Right lobe of liver (tissue), 6 donors: ENCODE data around the gene CFAP92. TPM values are rescaled to one million over a fixed set of nuclear protein-coding genes. Genes with fewer than 3 reads are reported as not detected.
"Not testable (repeated sequence)": the region's sequence is repeated elsewhere in the genome, so short reads cannot be mapped to it uniquely, and the experiment has no call there.

ENCODE experiments used
- ATAC-seq, 4 donors: fragments of 200-7000 bp; cut with Tn5 transposase; one replicate each; pipeline ENCODE4 v1.9.1; 2020; ENCODE audit warnings: mild to moderate bottlenecking in 4 of 4, moderate library complexity in 4 of 4
- DNase-seq, 3 donors: peaks; one replicate each; pipeline ENCODE4 v3.0.0-alpha.2; 2020
- H3K27ac ChIP-seq, 3 donors: fragments of 200-600 bp; one replicate each; pipeline ENCODE4 v1.8.0; 2022
- H3K27me3 ChIP-seq, 2 donors: fragments of 200-600 bp; one replicate each; pipeline ENCODE4 v1.8.0; 2022
- H3K36me3 ChIP-seq, 4 donors: fragments of 200-600 bp; sonication (generic) in 1 of 4; one replicate each; pipeline versions ENCODE4 v1.5.1 to v1.8.0; 2017 to 2022; ENCODE audit warnings: control low read depth in 1 of 4
- H3K4me1 ChIP-seq, 4 donors: fragments of 200-600 bp; sonication (generic) in 1 of 4; one replicate each; pipeline versions ENCODE4 v1.5.1 to v1.8.0; 2017 to 2022; ENCODE audit warnings: control low read depth in 1 of 4
- H3K4me3 ChIP-seq, 3 donors: fragments of 200-600 bp; one replicate each; pipeline ENCODE4 v1.8.0; 2022
- H3K9me3 ChIP-seq, 4 donors: fragments of 200-600 bp; sonication (generic) in 1 of 4; one replicate each; pipeline versions ENCODE4 v1.5.1 to v1.8.0; 2017 to 2022; ENCODE audit warnings: control low read depth in 1 of 4
- CTCF ChIP-seq, 4 donors: fragments of 200-600 bp in 3 of 4; fragments of 450-650 bp in 1 of 4; IDR thresholded peaks; one replicate each; pipeline versions ENCODE4 v1.5.1 to v1.8.0; 2016 to 2022; ENCODE audit warnings: antibody characterized with exemption in 4 of 4, mild to moderate bottlenecking in 2 of 4
- POLR2A ChIP-seq: fragments of 450-650 bp; IDR thresholded peaks from one replicate; pipeline ENCODE4 v1.6.1; 2017; ENCODE audit warnings: antibody characterized with exemption, mild to moderate bottlenecking
- WGBS: methylation state at CpG from one replicate; pipeline ENCODE4 v1.1.6; 2018; ENCODE audit warnings: low coverage, low lambda C conversion rate; ENCODE audit not compliant: insufficient coverage; ENCODE audit errors: missing lambda C conversion rate; 5-methylcytosine and 5-hydroxymethylcytosine counted together
- intact Hi-C, 2 donors: fragments of 100-400 bp; cut with DNase I; formaldehyde crosslinking; loops; one replicate each; pipeline versions ENCODE4 v1.11.2 to v1.14.1; 2022
- total RNA-seq, 6 experiments: library from RNA; depleted of rRNA in 2 of 6; stranded (reverse); fragments of >200 nt in 2 of 6; fragmentation: NEBNext Ultra II Directional in 3 of 6; extraction: Animal tissue kit (Norgen Biotek cat#: 25700) in 3 of 6; gene quantifications; one replicate each; pipeline versions ENCODE4 v1.1.0 to v1.2.4, GENCODE V29; 2016 to 2023
- donor health status: DM: no; HTN: yes; CAD: no.
- donor health status: DM: no; HTN: no; CAD: no.
- donor health status: DM: no; HTN: no; CAD: no.
- donor health status: DM: no; HTN: yes; CAD: no.
- donor health status: DM: no; HTN: yes; CAD: no.

CFAP92 gene
- total RNA-seq, 6 experiments from 2014 or later: 0.05 to 0.21 (median 0.08) TPM; not detected in 2

- no peaks in the 10 kb centered on the region for H3K36me3 ChIP-seq
- H3K4me3 ChIP-seq: no peak overlapping the region
- DNase-seq (no peak), ATAC-seq (no peak)
- intact Hi-C loops: no loop called here
- no peaks in the 10 kb centered on the region for H3K4me1 ChIP-seq
- WGBS: 79% methylated on average over 2 of the region's 4 CpGs
- no peaks in the 10 kb centered on the region for H3K27me3 ChIP-seq
- no peaks in the 10 kb centered on the region for H3K9me3 ChIP-seq
- no peak for TF ChIP-seq POLR2A
- TF ChIP-seq CTCF (IDR thresholded peaks at IDR 0.05): no peak
- H3K27ac ChIP-seq: no peak overlapping the region
These were observed 126.4 kb downstream of the CFAP92 start for GRCh38 chr3:128867200-128868125.

- ATAC-seq: peak in 1 of 4 donors; percentile 18
These were observed 128.7 kb downstream of the CFAP92 start for GRCh38 chr3:128864849-128865804.

GRCh38 chr3:128864351-128864811 is 129.5 kb downstream of the CFAP92 start:
- Histone ChIP-seq H3K4me1 (no peaks in the 10 kb centered on the region), H3K27me3 (no peaks in the 10 kb centered on the region), H3K36me3 (no peaks in the 10 kb centered on the region), H3K4me3 (no peak overlapping the region), H3K9me3 (peaks cover 0 to 8% (median 0%) of the 10 kb centered on the region in 4 donors), H3K27ac (no peak overlapping the region)
- WGBS: 37% methylated on average over 9 of the region's 11 CpGs
- intact Hi-C loops: no loop called here
- ATAC-seq: peak; percentile 15 to 53 (median 39)
- no peak for DNase-seq
- TF ChIP-seq CTCF (IDR thresholded peaks at IDR 0.05): no peak
- no peak for TF ChIP-seq POLR2A

More at GRCh38 chr3:128864849-128865804, 128.7 kb downstream of the CFAP92 start:
- H3K9me3 ChIP-seq, H3K4me3 ChIP-seq, H3K36me3 ChIP-seq, H3K27me3 ChIP-seq, DNase-seq, H3K4me1 ChIP-seq, intact Hi-C loops, H3K27ac ChIP-seq: not testable (repeated sequence)
- WGBS: 76% methylated on average over 14 of the region's 25 CpGs

GRCh38 chr3:128863560-128863959 is 130.3 kb downstream of the CFAP92 start:
- Histone ChIP-seq H3K4me1 (no peaks in the 10 kb centered on the region), H3K27ac (no peak overlapping the region), H3K27me3 (no peaks in the 10 kb centered on the region), H3K4me3 (no peak overlapping the region), H3K36me3 (no peaks in the 10 kb centered on the region), H3K9me3 (peaks cover 0 to 8% (median 0%) of the 10 kb centered on the region in 4 donors)
- ATAC-seq (no peak), DNase-seq (no peak)
- WGBS: 40% methylated on average over 1 of the region's 3 CpGs
- intact Hi-C loops: no loop called here
- TF ChIP-seq POLR2A: no peak
- peak in 2 of 4 donors; percentile 8 to 20 for TF ChIP-seq CTCF (IDR thresholded peaks at IDR 0.05)
